ENCODE data around the gene GRID1. TPM values are rescaled to one million over a fixed set of nuclear protein-coding genes. Genes with fewer than 3 reads are reported as not detected.

The GRID1 gene
- total RNA-seq, 1 experiment from 2014 or later, result not detected

DNA sequence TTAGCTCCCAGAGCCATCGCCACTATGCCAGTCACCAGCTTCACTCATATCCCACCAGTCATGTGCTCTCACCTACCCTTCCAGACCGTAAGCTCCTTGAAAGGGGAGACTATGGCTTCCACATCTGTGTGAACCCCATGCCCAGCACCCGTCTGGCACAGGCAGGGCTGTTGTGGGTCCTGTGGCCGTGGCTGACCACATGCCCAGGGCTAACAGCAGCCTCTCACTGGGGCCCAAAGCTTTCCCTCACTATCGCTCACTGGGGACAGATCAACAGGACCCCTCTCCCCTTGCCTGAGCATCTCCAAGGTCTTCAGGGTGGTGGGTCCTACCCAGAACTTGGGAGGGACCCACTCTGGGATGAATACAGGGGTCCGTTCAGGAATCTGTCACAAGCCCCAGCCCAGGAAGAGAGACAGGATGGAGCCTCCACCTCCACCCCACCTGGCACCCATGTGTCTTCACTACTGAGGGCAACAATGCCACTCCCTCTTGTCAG is 303.9 kb downstream of the GRID1 start:
- Histone ChIP-seq H3K27me3 (ENCODE audit: insufficient read depth, low read depth) (peaks cover 3% of the 10 kb centered on the region; the same call in 1 of the 2 replicates), H3K4me1 (replicated peaks; ENCODE audit: insufficient read depth) (no peaks in the 10 kb centered on the region), H3K79me2 (ENCODE audit: low read depth) (no peaks in the 10 kb centered on the region), H3K4me2 (no peak overlapping the region), H3K4me3 (no peak overlapping the region), H3K27ac (no peak overlapping the region), H2AFZ (no peak overlapping the region), H3F3A (ENCODE audit: insufficient read depth, low read depth) (no peaks in the 10 kb centered on the region), H3K9me2 (ENCODE audit: insufficient read depth) (no peaks in the 10 kb centered on the region), H3K9me3 (ENCODE audit: insufficient read depth, low read depth) (no peaks in the 10 kb centered on the region), H3K36me3 (ENCODE audit: low read depth) (no peaks in the 10 kb centered on the region), H4K20me1 (ENCODE audit: insufficient read depth) (no peaks in the 10 kb centered on the region)
- intact Hi-C loops (cut with micrococcal nuclease; ENCODE audit: unreplicated experiment), result no loop called here
- ChIA-PET CTCF (no interaction called here), POLR2A (ENCODE audit: unreplicated experiment) (no interaction called here)
- no peak for DNase-seq
- TF ChIP-seq CTCF (conservative IDR thresholded peaks at IDR 0.05), result no peak
- TF ChIP-seq EZH2 (IDR thresholded peaks at IDR 0.05; ENCODE audit: low read depth), result no peak
- no TSS peak for BruUV-seq (replicated peaks)

- no peaks in the 10 kb centered on the region for H3K9me3 ChIP-seq (ENCODE audit: insufficient read depth, low read depth)
- no peak overlapping the region for H3K27ac ChIP-seq
- no peaks in the 10 kb centered on the region for H3K79me2 ChIP-seq (ENCODE audit: low read depth)
- H3K27me3 ChIP-seq (ENCODE audit: insufficient read depth, low read depth), result 0 out of 2 replicates have a peak, but pooled peaks cover 3% of the 10 kb centered on the region
- no peaks in the 10 kb centered on the region for H4K20me1 ChIP-seq (ENCODE audit: insufficient read depth)
- H3K4me3 ChIP-seq, result no peak overlapping the region
- no peak overlapping the region for H2AFZ ChIP-seq
- intact Hi-C loops (cut with micrococcal nuclease; ENCODE audit: unreplicated experiment), result no loop called here
- no peaks in the 10 kb centered on the region for H3K4me1 ChIP-seq (replicated peaks; ENCODE audit: insufficient read depth)
- no peaks in the 10 kb centered on the region for H3K36me3 ChIP-seq (ENCODE audit: low read depth)
- DNase-seq, result no peak
- POLR2A ChIA-PET (ENCODE audit: unreplicated experiment), result no interaction called here
- no peaks in the 10 kb centered on the region for H3F3A ChIP-seq (ENCODE audit: insufficient read depth, low read depth)
- CTCF ChIA-PET, result no interaction called here
- no peaks in the 10 kb centered on the region for H3K9me2 ChIP-seq (ENCODE audit: insufficient read depth)
- H3K4me2 ChIP-seq, result no peak overlapping the region
- TF ChIP-seq EZH2 (IDR thresholded peaks at IDR 0.05; ENCODE audit: low read depth) (no peak), CTCF (conservative IDR thresholded peaks at IDR 0.05) (no peak)
- no TSS peak for BruUV-seq (replicated peaks)
Observed at GRCh38 chr10:86062198-86062550, 304.4 kb downstream of the GRID1 start.

- H3K27me3 ChIP-seq (ENCODE audit: insufficient read depth, low read depth), result 0 out of 2 replicates have a peak, but pooled peaks cover 3% of the 10 kb centered on the region
- intact Hi-C loops (cut with micrococcal nuclease; ENCODE audit: unreplicated experiment), result no loop called here
- no TSS peak for BruUV-seq (replicated peaks)
- H2AFZ ChIP-seq, result no peak overlapping the region
- H3K36me3 ChIP-seq (ENCODE audit: low read depth), result no peaks in the 10 kb centered on the region
- ChIA-PET CTCF (no interaction called here), POLR2A (ENCODE audit: unreplicated experiment) (no interaction called here)
- H3F3A ChIP-seq (ENCODE audit: insufficient read depth, low read depth), result no peaks in the 10 kb centered on the region
- no peaks in the 10 kb centered on the region for H3K4me1 ChIP-seq (replicated peaks; ENCODE audit: insufficient read depth)
- H3K79me2 ChIP-seq (ENCODE audit: low read depth), result no peaks in the 10 kb centered on the region
- no peaks in the 10 kb centered on the region for H3K9me2 ChIP-seq (ENCODE audit: insufficient read depth)
- TF ChIP-seq CTCF (conservative IDR thresholded peaks at IDR 0.05) (no peak), EZH2 (IDR thresholded peaks at IDR 0.05; ENCODE audit: low read depth) (no peak)
- no peak overlapping the region for H3K4me3 ChIP-seq
- H4K20me1 ChIP-seq (ENCODE audit: insufficient read depth), result no peaks in the 10 kb centered on the region
- no peak overlapping the region for H3K4me2 ChIP-seq
- H3K27ac ChIP-seq, result no peak overlapping the region
- no peak for DNase-seq
- H3K9me3 ChIP-seq (ENCODE audit: insufficient read depth, low read depth), result no peaks in the 10 kb centered on the region
Observed at GRCh38 chr10:86061278-86062197, 305.1 kb downstream of the GRID1 start.
